C4-2B (cell line): Measurements from ENCODE around the gene SPRYD7.

ENCODE experiments used
- CTCF ChIP-seq: fragments of 450-650 bp; conservative IDR thresholded peaks from 2 replicates; pipeline ENCODE4 v1.5.1; 2017; ENCODE audit warnings: mild to moderate bottlenecking
- ZFX ChIP-seq: fragments of 450-650 bp; IDR thresholded peaks from 2 replicates; pipeline ENCODE4 v1.6.1; 2017

DNA sequence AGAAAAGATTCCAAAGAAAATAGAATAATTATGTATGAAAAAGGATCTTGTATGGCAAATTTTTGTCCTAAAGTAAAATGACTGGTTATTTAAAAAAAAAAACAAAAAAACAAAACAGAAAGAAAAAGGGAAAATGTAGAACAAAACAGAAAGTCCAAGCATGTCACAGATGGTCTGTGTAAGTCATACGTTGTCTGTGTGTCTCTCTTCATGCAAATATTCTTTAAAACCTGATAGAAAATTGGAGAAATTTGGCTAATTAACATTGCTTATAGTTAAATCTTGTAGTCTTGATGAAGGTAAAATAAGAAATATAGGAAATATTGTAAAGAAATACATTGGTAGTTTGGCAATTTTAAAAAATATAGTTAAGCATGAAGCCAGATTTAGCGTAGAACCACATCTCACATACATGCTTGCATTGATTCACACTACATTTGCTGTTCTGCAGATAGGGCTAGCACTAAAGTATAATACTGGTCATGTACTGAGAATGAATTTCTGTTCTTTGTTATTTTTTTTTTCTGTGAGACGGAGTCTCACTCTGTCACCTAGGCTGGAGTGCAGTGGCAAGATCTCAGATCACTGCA, 58.4 kb downstream of the SPRYD7 start:
- TF ChIP-seq CTCF (no peak), ZFX (no peak)
